Activated CD4-positive, CD25-positive, alpha-beta regulatory T cell treated with anti-CD3 and anti-CD28 coated beads, Interleukin-2, amount 50 U/mL, for 72 hours (primary cell): ENCODE results near the gene ESYT2.
A peak's percentile ranks its signal among the peaks of the same experiment; 100 is the strongest.

Experiments used
- DNase-seq: peaks from one replicate; pipeline ENCODE4 v3.0.0; 2021

The ESYT2 gene

GRCh38 chr7:158821171-158822031 is 7.9 kb downstream of the ESYT2 start:
- DNase-seq = no peak

- DNase-seq = no peak
Measured at GRCh38 chr7:158820656-158821055, 8.7 kb downstream of the ESYT2 start.

DNA sequence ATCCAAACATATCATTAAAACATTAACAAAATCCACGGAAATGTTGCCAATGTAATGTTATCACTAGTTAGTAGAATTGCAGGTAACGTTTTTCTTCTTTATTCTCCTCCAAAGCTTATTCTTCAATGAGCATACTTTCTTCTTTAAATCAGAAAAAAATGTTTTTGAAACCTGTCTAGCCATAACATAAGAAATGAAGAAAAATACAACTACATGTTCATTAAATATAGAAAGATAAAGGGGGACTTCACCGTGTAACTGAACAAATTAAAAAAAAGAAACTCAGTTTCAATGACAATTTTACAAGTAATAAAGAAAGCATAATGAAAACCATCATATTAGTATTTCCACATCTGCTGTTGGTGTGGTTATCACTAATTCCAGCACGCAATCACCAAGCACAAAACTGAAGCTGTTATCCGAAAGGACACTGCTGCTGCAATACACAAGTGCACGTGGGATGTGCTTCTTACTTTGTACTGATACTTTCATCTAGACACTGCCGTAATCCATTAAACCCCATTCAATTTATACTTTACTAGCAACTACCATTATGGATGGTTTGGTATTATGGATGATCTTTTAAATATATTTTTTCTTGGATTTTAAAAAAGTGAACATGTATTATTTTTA is 9.6 kb downstream of the ESYT2 start:
- no peak for DNase-seq

DNA sequence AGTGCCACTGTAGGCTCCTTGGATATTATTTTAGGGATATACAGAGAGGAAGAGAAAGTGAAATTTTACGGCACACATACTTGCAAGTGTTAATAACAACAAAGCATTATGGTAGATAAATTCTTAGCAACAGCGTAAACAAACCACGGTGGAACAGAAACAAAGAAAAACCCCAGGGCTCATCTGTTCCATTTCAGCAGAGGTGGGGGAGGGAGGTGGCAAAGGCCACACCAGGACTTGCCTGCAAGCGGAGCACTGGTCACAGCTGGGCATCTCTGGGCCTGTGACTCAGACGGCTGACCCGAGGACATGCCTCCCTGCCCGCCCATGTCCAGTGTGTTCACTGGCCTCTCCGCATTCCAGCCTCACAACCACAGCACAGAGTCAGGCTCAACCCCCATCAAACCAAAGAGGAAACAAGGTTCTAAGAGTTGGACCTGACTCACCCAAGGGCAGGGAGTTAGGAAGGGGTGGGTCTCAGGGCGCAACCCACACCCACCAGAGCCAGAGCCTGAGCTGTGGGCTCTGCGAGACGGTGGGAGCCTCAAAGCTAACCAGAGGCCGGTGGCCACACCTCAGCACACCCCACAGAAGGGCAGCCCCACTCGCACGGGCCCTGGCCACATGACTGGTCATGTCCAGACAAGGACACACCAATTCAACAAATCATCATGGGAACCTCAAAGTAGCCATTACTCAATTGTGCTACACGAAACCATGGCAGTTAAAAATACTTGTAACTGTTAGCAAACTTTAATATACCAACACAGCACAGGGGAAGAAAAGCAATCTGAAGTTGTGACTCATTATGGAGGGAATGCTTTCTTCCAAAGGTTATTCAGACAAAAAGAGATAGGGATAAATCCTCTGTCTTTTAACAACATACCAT is 10.7 kb downstream of the ESYT2 start:
- peak; percentile 65 for DNase-seq

- no peak for DNase-seq
Measured at GRCh38 chr7:158816995-158817394, 12.3 kb downstream of the ESYT2 start.

DNA sequence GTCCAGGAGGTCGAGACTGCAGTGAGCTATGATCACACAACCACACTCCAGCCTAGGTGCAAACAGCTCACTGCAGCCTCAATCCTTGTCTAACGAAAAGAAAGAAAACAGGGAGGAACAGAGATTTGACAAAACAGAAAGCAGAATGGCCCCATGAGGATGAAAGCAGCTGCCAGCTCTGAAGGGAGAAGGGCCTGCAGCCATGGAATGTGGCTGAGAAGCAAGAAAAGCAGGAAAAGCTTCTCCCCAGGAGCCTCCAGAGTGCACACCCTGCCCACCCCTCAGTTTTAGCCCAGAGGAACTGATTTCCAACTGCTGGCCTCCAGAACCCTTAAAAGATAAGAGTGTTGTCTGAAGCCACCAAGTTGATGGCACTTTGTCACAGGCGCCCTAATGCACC is 13.0 kb downstream of the ESYT2 start:
- DNase-seq = no peak

DNA sequence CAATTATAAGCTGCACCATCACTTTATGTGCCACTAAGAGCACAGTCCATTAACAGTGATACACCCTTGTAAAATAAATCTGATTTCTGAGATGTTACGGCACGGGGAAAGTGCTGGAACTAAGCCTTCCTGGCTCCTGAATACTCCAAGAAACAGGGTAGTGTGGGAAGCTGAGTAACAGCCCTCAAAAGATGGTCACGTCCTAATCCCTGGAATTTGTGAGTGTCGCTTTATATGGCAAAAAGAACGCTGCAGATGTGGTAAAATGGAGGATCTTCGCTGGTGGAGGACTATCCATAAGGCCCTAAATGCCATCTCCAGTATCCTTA is 13.5 kb downstream of the ESYT2 start:
- no peak for DNase-seq

- no peak for DNase-seq
Measured at GRCh38 chr7:158815083-158815799, 14.1 kb downstream of the ESYT2 start.

GRCh38 chr7:158814637-158815036 is 14.7 kb downstream of the ESYT2 start:
- no peak for DNase-seq

- DNase-seq = peak; percentile 57
Measured at GRCh38 chr7:158812684-158813083, 16.6 kb downstream of the ESYT2 start.

DNA sequence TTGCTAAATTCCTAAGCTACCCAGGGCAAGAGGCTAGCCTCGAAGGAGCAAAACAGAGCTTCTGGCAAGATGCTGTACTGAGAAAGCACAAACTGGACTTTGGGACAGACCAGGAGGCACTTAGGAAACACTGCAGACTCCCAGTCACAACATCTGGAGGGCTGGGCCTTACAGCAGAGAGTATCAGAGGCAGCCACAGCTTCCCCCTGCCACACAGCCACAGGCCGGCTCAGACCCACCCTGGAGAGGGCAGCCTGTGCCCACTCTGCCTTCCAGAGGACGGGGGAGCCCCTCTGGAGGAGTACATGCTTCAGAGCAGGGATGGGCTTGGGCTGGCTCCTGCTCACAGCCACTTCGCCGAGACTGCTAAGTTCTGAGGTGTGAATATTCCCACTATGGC is 17.4 kb downstream of the ESYT2 start:
- no peak for DNase-seq

DNA sequence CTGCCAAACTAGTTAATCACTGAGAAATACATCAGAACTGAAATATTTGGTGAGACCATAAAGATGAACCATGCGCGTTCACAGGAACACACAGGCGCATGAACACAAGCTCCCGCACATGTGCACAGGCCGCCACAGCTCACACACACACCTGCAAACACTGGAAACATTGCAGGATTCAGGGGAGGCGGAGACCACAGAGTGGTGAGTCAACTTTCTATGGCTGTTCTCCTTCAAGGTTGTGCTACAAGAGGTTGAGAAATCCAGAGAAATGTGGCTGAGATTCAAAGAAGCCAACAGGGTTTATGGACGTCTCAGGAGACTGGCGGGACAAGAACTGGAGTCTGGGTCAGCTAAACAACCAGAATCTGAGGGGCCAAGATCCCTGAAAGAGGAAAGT is 17.8 kb downstream of the ESYT2 start:
- no peak for DNase-seq

DNA sequence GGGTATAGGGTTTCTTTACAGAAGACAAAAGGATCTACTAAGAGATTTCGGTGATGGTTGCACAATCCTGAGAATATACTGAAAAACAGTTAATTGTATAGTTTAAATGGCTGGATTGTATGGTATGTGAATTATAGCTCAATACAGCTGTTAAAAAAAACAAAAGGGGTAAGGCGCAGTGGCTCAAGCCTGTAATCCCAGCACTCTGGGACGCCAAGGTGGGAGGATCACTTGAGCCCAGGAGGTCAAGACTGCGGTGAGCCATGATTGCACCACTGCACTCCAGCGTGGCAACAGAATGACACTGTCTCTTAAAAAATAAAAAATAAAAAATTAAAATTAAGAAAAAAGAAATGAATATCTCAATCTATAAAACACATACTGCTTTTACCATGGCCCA is 18.5 kb downstream of the ESYT2 start:
- no peak for DNase-seq

DNA sequence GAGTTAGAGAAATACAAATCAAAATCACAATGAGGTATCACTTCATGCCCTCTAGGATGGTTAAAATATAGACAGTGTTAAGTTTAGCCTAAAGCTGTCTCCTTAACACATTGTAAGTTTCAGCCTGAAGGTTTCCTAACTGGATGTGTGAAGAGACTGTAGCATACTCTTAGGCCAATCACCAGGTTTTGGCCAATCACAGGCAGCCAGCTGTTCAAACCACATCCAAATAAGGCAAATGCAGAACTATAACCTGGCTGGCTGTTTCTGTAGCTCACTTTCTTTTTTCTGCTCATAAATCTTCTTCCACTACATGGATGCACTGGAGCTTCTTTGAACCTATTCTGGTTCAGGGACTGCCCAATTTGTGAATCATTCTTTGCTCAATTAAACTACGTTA is 19.7 kb downstream of the ESYT2 start:
- DNase-seq = no peak

DNA sequence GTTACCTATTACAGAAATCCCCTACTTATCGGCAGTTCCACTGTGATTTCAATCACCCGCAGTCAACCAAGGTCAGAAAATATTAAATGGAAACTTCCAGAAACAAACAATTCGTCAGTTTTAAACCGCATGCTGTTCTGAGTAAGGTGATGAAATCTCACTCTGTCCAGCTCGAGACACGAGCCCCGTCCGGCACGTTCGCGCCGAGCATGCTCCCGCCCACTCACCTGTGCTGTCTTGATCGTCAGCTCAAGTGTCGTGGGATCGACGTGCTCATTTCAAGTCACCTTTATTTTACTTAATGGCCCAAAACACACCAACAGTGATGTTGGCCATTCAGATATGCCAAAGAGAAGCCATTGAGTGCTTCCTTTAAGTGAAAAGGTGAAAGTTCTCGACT is 21.2 kb downstream of the ESYT2 start:
- no peak for DNase-seq

DNA sequence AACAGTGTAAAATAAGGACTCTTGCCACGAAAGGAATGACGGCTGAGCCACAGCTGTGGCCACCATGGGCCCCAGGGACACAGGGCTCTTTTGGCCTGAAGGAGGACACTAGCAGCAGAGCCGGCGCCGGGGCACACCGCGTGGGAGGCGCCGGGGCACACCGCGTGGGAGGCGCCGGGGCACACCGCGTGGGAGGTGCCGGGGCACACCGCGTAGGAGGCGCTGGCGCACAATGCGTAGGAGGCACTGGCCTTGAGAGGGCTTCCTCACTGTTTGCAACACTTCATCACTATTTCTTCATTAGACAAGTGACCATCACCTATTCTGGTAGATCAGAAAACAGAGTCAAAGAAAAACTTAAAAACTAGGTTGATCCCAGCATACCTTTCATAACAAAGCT is 23.4 kb downstream of the ESYT2 start:
- DNase-seq = no peak

DNA sequence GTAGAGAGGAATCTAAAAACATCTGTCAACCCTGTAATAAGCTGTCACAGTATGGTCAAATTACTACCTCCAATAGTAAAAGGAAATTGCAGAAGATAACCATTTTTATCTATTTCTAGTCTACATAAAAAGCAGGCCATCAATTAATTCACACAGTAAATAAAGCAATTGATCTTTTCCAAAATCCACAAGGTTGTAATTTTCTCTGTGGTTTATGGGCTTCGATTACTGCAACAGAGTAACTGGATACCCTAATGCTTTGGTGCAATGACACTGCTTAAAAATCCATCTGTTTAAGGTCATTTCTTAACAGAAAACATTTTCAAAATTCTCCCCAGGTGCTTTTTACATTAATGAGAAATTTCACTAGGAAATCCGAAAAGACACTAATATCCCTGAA is 23.9 kb downstream of the ESYT2 start:
- DNase-seq = no peak

DNA sequence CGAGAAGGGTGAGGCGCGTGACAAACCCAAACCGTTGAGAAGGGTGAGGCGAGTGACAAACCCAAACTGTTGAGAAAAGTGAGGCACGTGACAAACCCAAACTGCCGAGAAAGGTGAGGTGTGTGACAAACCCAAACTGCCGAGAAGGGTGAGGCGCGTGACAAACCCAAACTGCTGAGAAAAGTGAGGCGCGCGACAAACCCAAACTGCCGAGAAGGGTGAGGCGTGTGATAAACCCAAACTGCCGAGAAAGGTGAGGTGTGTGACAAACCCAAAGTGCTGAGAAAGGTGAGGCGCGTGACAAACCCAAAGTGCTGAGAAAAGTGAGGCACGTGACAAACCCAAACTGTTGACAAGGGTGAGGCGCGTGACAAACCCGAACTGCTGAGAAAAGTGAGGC is 25.0 kb downstream of the ESYT2 start:
- no peak for DNase-seq

DNA sequence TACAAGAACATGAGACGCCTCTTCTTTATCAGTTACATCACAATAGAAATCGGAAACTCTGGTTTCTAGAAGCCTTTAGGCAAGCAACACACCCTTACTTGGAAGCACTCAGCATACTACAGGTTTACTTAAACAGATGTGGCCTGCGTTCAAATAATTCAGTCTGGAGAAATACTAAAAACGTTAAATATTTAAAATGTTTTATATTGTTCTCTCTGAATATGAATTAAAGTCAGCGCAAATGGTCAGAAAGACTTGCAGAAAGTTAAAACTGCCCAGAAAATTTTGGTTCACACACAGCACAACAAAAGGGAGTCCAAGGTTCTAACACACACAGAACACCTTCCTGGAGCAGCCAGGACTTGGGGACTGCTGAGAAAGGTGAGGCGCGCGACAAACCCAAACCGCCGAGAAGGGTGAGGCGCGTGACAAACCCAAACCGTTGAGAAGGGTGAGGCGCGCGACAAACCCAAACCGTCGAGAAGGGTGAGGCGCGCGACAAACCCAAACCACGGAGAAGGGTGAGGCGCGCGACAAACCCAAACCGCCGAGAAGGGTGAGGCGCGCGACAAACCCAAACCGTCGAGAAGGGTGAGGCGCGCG is 25.8 kb downstream of the ESYT2 start:
- DNase-seq = no peak

DNA sequence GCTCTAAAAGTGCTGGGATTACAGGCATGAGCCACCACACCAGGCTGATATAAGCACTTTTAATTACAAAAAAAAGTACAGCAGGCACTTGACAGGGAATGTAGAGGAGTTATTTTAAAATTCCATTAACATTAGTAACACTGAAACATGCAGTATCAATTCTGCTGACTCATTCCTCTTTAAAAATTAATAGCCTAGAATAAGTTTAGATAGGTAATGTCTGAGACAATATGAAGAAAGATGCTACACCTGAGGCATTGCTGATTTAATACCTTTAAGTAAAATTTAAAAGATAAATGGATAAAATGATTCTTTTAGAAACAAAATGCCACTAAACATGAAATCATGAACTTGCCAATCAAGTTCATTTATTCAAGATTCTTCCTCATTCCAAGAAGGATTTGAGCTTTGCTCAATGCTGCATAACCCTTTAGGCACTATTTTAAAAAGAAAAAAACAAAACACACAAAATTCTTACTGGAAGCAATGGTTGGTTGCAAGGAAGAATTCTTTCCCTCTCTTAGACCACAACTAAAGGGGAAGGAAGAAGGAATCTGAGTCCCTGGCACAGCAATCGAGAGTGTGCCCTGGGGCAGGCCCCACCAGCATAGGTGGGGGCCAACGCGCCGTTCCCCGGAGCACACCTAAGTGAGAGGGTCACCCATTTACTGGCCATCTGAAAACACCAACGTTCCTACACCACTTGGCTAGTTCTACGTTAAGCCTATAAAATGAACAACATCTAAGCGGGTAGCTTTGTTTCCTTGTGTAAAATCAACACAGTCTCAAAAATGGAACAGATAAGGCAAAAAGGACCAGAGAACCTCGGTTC is 26.6 kb downstream of the ESYT2 start:
- no peak for DNase-seq

DNA sequence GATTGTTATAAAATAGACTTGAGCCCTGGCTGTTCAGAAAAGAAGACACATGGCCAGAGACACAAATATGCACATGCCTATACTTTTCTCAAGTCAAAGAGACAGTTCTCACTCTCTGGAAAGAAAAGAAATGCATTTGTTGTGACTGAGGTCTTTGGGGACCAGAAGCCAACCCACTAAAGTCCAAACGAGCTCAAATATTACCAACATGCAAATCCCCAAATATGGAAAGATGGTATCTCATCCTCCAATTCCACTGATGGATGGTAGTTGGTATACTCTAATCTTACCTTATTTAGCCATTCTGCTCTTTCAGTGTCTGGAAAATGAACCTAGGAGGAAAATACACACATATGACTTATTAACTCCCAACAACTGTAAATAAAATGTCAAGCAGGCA is 30.6 kb downstream of the ESYT2 start:
- no peak for DNase-seq

DNA sequence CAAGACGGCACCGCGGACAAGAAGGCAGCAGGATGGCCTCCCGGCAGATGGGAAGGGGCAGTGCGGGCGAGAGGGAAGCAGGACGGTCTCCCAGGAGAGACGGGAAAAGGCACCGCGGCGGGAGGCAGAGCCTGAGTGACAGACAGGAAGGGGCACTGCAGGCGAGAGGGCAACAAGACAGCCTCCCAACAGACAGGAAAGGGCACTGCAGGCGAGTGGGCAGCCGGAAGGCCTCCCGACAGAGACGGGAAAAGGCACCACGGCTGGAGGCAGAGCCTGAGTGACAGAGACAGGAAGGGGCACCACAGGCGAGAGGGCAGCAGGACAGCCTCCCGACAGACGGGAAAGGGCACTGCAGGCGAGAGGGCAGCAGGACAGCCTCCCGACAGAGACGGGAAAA is 32.6 kb downstream of the ESYT2 start:
- no peak for DNase-seq
